ENCODE measurements around the gene TMEM164. TPM values are rescaled to one million over a fixed set of nuclear protein-coding genes. Genes with fewer than 3 reads are reported as not detected.
A peak's percentile ranks its signal among the peaks of the same experiment; 100 is the strongest.

TMEM164 gene
- total and polyA plus RNA-seq, 10 of the 15 experiments (the other 5 are each of a cell fraction or from before 2014, with no cell fraction given), result 0.61 to 18.3 (median 7.0) TPM

GRCh38 chrX:110087485-110088356 lies 84.8 kb downstream of the TMEM164 start (continued):
- TF ChIP-seq CHD4 (IDR thresholded peaks at IDR 0.05), result no peak
- TF ChIP-seq IRF4 (IDR thresholded peaks at IDR 0.05; ENCODE audit: low read depth, low read length), result no peak
- TF ChIP-seq RFX5 (IDR thresholded peaks at IDR 0.05; ENCODE audit: low read depth, low read length), result no peak
- TF ChIP-seq POLR2AphosphoS2 (IDR thresholded peaks at IDR 0.05; ENCODE audit: low read depth, low read length), result no peak

DNA sequence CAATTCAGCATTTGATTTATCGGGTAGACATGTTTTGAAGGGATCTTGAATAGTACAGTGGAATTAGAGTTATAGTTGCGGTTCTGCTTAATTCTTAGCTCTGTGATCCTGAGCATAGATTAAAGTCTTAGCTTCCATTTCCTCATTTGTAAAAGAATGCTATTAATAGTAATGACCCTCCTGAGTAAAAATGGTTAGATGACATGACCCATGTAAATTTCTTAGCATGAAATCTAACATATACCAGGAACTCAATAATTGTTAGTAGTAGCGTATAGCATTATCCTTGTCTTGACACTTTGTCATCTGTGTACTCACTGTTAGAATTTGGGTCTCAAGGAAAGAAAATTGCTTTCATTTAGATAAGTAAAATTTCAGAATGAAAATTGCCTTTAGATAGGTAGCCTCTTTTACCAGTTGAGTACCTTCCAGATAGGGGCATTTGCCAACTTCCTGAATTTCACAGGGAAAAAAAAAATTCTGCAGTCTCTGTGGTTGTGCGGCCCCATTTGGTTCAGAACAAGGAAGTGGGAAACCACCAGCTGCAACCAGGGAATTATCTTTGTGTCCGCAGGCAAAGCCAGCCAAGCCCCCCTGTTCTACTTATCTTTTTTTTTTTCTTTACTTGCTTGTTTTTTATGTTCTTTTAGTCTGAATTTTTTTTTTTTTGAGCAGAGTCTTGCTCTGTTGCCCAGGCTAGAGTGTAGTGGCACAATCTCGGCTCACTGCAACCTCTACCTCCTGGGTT lies 86.9 kb downstream of the TMEM164 start:
- 0 out of 2 replicates have a peak, but pooled peaks have one; percentile 41 for TF ChIP-seq NFIC (IDR thresholded peaks at IDR 0.05; ENCODE audit: low read depth, low read length)
- peak; percentile 68 for TF ChIP-seq SPI1 (IDR thresholded peaks at IDR 0.05; ENCODE audit: borderline replicate concordance, insufficient read depth, low read depth, low read length)
- peak; percentile 75 for TF ChIP-seq RUNX3 (IDR thresholded peaks at IDR 0.05; ENCODE audit: low read length)
- no peak for TF ChIP-seq MEF2B (IDR thresholded peaks at IDR 0.05; ENCODE audit: partially characterized antibody, poor library complexity, severe bottlenecking)
- no peak for TF ChIP-seq SUPT20H (IDR thresholded peaks at IDR 0.05; ENCODE audit: borderline replicate concordance, control insufficient read depth, low read depth, low read length)
- TF ChIP-seq IKZF2 (IDR thresholded peaks at IDR 0.05), result peak in 1 of 2 experiments; percentile 43; a peak in 2 of 4 replicates
- peak; percentile 58 for TF ChIP-seq EED (IDR thresholded peaks at IDR 0.05; ENCODE audit: low read depth)
- Histone ChIP-seq H3K79me2 (ENCODE audit: control insufficient read depth, insufficient read depth, low read length) (no peaks in the 10 kb centered on the region), H3K27ac (ENCODE audit: control insufficient read depth, insufficient read depth) (no peak overlapping the region; the same call in 1 of the 2 replicates), H3K4me2 (ENCODE audit: control insufficient read depth, insufficient read depth) (no peak overlapping the region), H3K4me3 (no peak overlapping the region), H4K20me1 (ENCODE audit: control insufficient read depth, insufficient read depth) (no peaks in the 10 kb centered on the region), H2AFZ (ENCODE audit: control insufficient read depth, low read depth, low read length) (no peak overlapping the region), H3K4me1 (ENCODE audit: control insufficient read depth, insufficient read depth, low read length) (peaks cover 9% of the 10 kb centered on the region), H3K36me3 (ENCODE audit: control insufficient read depth in 2 of 2, insufficient read depth in 2 of 2, low read length in 1 of 2) (no peaks in the 10 kb centered on the region), H3K9ac (ENCODE audit: control insufficient read depth, insufficient read depth, low read length) (no peak overlapping the region), H3K9me3 (replicated peaks; ENCODE audit: control insufficient read depth, insufficient read depth, low read length) (no peaks in the 10 kb centered on the region), H3K27me3 (replicated peaks in 1 of 2; ENCODE audit: control insufficient read depth in 2 of 2, insufficient read depth in 2 of 2, low read length in 1 of 2) (no peaks in the 10 kb centered on the region)
- DNase-seq (ENCODE audit: low read depth, low spot score) (no peak), ATAC-seq (peak; percentile 45), FAIRE-seq (no peak)
- intact Hi-C loops (cut with micrococcal nuclease; ENCODE audit: unreplicated experiment), result no loop called here
- CTCF ChIA-PET, result no interaction called here
- SMC1A ChIA-PET (ENCODE audit: uncharacterized antibody, unreplicated experiment), result interaction anchor here (0.6 to 1.4 kb wide), 4 partner anchors 11 to 47 kb away, joined by 3 to 4 read pairs (median 3); no protein-coding TSS in a partner anchor
- POLR2A ChIA-PET, result interaction anchor here (1.2 kb wide), 1 partner anchor 26 kb away, joined by 3 read pairs; no protein-coding TSS in a partner anchor
- in situ Hi-C loops (cut with MboI), result no loop called here
- RAD21 ChIA-PET (ENCODE audit: unreplicated experiment), result interaction anchor here (0.7 kb wide), 1 partner anchor 39 kb away, joined by 3 read pairs; no protein-coding TSS in a partner anchor
- BruUV-seq (replicated peaks), result no TSS peak
- WGBS (ENCODE audit: insufficient coverage, insufficient replicate concordance, low lambda C conversion rate, missing lambda C conversion rate), result 29% methylated on average over 6 of the region's 6 CpGs

All from GM12878 (cell line).